ENCODE data around the gene KLF15. TPM values are rescaled to one million over a fixed set of nuclear protein-coding genes. Genes with fewer than 3 reads are reported as not detected.
A peak's percentile ranks its signal among the peaks of the same experiment; 100 is the strongest.

Gene KLF15
- total RNA-seq, 1 experiment from 2014 or later: 32.1 TPM

- Histone ChIP-seq H3K4me1 (ENCODE audit: insufficient read depth, low read length, poor library complexity, severe bottlenecking) (peaks cover 5% of the 10 kb centered on the region), H3K36me3 (ENCODE audit: insufficient read depth, low read length, poor library complexity, severe bottlenecking) (peaks cover 46% of the 10 kb centered on the region), H3K27me3 (replicated peaks; ENCODE audit: insufficient read depth, low read depth, low read length, poor library complexity) (no peaks in the 10 kb centered on the region), H3K27ac (ENCODE audit: low read depth, low read length, poor library complexity, severe bottlenecking) (no peak overlapping the region), H3K4me3 (ENCODE audit: low read depth, low read length, poor library complexity, severe bottlenecking) (no peak overlapping the region), H3K9me3 (ENCODE audit: low read depth, low read length, poor library complexity, severe bottlenecking) (no peaks in the 10 kb centered on the region)
- BruUV-seq (replicated peaks): no TSS peak
- CTCF ChIA-PET: no interaction called here
- POLR2A ChIA-PET (ENCODE audit: low non-redundant PET): no interaction called here
- TF ChIP-seq CTCF (conservative IDR thresholded peaks at IDR 0.05; ENCODE audit: low read depth, low read length) (no peak), EZH2 (IDR thresholded peaks at IDR 0.05; ENCODE audit: borderline replicate concordance, low read depth, low read length, poor library complexity, severe bottlenecking) (no peak)
- intact Hi-C loops (cut with micrococcal nuclease; ENCODE audit: unreplicated experiment): no loop called here
- no peak for DNase-seq (ENCODE audit: low spot score)
Measured at GRCh38 chr3:126347543-126348161, 9.6 kb downstream of the KLF15 start.

- ChIA-PET CTCF (no interaction called here), POLR2A (ENCODE audit: low non-redundant PET) (no interaction called here)
- BruUV-seq (replicated peaks): no TSS peak
- H3K27ac ChIP-seq (ENCODE audit: low read depth, low read length, poor library complexity, severe bottlenecking): no peak overlapping the region
- H3K9me3 ChIP-seq (ENCODE audit: low read depth, low read length, poor library complexity, severe bottlenecking): no peaks in the 10 kb centered on the region
- no peak overlapping the region for H3K4me3 ChIP-seq (ENCODE audit: low read depth, low read length, poor library complexity, severe bottlenecking)
- intact Hi-C loops (cut with micrococcal nuclease; ENCODE audit: unreplicated experiment): no loop called here
- TF ChIP-seq EZH2 (IDR thresholded peaks at IDR 0.05; ENCODE audit: borderline replicate concordance, low read depth, low read length, poor library complexity, severe bottlenecking) (no peak), CTCF (conservative IDR thresholded peaks at IDR 0.05; ENCODE audit: low read depth, low read length) (no peak)
- H3K36me3 ChIP-seq (ENCODE audit: insufficient read depth, low read length, poor library complexity, severe bottlenecking): peaks cover 35% of the 10 kb centered on the region
- no peaks in the 10 kb centered on the region for H3K27me3 ChIP-seq (replicated peaks; ENCODE audit: insufficient read depth, low read depth, low read length, poor library complexity)
- no peak for DNase-seq (ENCODE audit: low spot score)
- peaks cover 5% of the 10 kb centered on the region for H3K4me1 ChIP-seq (ENCODE audit: insufficient read depth, low read length, poor library complexity, severe bottlenecking)
Measured at GRCh38 chr3:126346466-126346865, 10.7 kb downstream of the KLF15 start.

- CTCF ChIA-PET: no interaction called here
Measured at GRCh38 chr3:126345641-126346460, 11.4 kb downstream of the KLF15 start.

More at GRCh38 chr3:126345641-126346460, 11.4 kb downstream of the KLF15 start:
- Histone ChIP-seq H3K27ac (ENCODE audit: low read depth, low read length, poor library complexity, severe bottlenecking) (peak overlapping the region; percentile 50), H3K27me3 (replicated peaks; ENCODE audit: insufficient read depth, low read depth, low read length, poor library complexity) (no peaks in the 10 kb centered on the region), H3K4me3 (ENCODE audit: low read depth, low read length, poor library complexity, severe bottlenecking) (no peak overlapping the region), H3K4me1 (ENCODE audit: insufficient read depth, low read length, poor library complexity, severe bottlenecking) (peaks cover 5% of the 10 kb centered on the region), H3K9me3 (ENCODE audit: low read depth, low read length, poor library complexity, severe bottlenecking) (no peaks in the 10 kb centered on the region), H3K36me3 (ENCODE audit: insufficient read depth, low read length, poor library complexity, severe bottlenecking) (peaks cover 29% of the 10 kb centered on the region)
- DNase-seq (ENCODE audit: low spot score): no peak
- intact Hi-C loops (cut with micrococcal nuclease; ENCODE audit: unreplicated experiment): no loop called here
- POLR2A ChIA-PET (ENCODE audit: low non-redundant PET): no interaction called here
- no TSS peak for BruUV-seq (replicated peaks)
- TF ChIP-seq EZH2 (IDR thresholded peaks at IDR 0.05; ENCODE audit: borderline replicate concordance, low read depth, low read length, poor library complexity, severe bottlenecking): no peak
- TF ChIP-seq CTCF (conservative IDR thresholded peaks at IDR 0.05; ENCODE audit: low read depth, low read length): no peak

All from A673 (cell line).